ENCODE measurements around the gene PYM1.

DNA sequence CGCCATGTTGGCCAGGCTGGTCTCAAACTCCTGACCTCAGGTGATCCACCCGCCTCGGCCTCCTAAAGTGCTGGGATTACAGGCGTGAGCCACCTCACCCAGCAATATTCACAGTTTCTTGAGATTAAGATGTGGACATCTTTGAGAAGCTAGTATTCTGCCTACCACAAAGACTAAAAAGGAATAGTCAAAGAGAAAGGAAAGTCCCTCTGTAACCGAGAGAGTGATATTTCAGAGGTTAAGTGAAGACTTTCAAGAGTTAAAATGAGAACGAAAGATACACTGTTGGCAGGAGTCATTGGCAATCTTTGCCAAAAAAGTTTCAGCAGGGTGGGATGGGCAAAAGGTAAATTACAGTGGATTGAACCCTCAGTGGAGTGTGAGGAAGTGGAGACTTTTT is 18.9 kb upstream of the PYM1 start:
- TF ChIP-seq, protein P1, sequence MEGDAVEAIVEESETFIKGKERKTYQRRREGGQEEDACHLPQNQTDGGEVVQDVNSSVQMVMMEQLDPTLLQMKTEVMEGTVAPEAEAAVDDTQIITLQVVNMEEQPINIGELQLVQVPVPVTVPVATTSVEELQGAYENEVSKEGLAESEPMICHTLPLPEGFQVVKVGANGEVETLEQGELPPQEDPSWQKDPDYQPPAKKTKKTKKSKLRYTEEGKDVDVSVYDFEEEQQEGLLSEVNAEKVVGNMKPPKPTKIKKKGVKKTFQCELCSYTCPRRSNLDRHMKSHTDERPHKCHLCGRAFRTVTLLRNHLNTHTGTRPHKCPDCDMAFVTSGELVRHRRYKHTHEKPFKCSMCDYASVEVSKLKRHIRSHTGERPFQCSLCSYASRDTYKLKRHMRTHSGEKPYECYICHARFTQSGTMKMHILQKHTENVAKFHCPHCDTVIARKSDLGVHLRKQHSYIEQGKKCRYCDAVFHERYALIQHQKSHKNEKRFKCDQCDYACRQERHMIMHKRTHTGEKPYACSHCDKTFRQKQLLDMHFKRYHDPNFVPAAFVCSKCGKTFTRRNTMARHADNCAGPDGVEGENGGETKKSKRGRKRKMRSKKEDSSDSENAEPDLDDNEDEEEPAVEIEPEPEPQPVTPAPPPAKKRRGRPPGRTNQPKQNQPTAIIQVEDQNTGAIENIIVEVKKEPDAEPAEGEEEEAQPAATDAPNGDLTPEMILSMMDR (conservative IDR thresholded peaks at IDR 0.05; ENCODE audit: low read length), result no peak
- TF ChIP-seq EZH2phosphoT487 (IDR thresholded peaks at IDR 0.05; ENCODE audit: borderline replicate concordance), result no peak
